IMR-90 (cell line): ENCODE measurements around the gene ZNF862. TPM values are rescaled to one million over a fixed set of nuclear protein-coding genes. Genes with fewer than 3 reads are reported as not detected.

Experiments
- ATAC-seq: fragments of 200-7000 bp; cut with Tn5 transposase; 2 replicates; pipeline ENCODE4 v1.9.1; 2020; ENCODE audit warnings: low read depth, mild to moderate bottlenecking, moderate library complexity
- BruUV-seq: library from RNA; stranded (reverse); fragments of 400-500 nt; replicated peaks from 2 replicates; lab custom pipeline; 2021; lab: Mats Ljungman, UMichigan
- CTCF ChIA-PET: fragments of 300-600 bp; formaldehyde crosslinking; extraction: SDS; loops from one replicate; lab custom pipeline; 2021; ENCODE audit warnings: antibody characterized with exemption; lab: Yijun Ruan, JAX
- POLR2A ChIA-PET: fragments of 300-600 bp; sonication (Branson Sonifier 250); formaldehyde crosslinking; loops from one replicate; lab custom pipeline; 2022; ENCODE audit warnings: antibody characterized with exemption; ENCODE audit not compliant: unreplicated experiment; lab: Charles Lee
- DNase-seq: peaks from one replicate; pipeline ENCODE4 v3.0.0; 2013
- H2AFZ ChIP-seq: replicated peaks from 2 replicates; pipeline ENCODE3; 2013; ENCODE audit warnings: low read length, mild to moderate bottlenecking; ENCODE audit not compliant: poor library complexity
- H2AK5ac ChIP-seq: 2 replicates; pipeline ENCODE4 v1.6.1; 2013; ENCODE audit warnings: low read depth, low read length, inconsistent platforms
- H2AK9ac ChIP-seq: replicated peaks from 2 replicates; pipeline ENCODE3; 2013; ENCODE audit warnings: mild to moderate bottlenecking, low read depth, low read length, moderate library complexity; ENCODE audit not compliant: poor library complexity
- H2BK120ac ChIP-seq: 2 replicates; pipeline ENCODE4 v1.6.1; 2013; ENCODE audit warnings: low read depth, low read length, inconsistent platforms
- H2BK15ac ChIP-seq: 3 replicates; pipeline ENCODE4 v1.6.1; 2013; ENCODE audit warnings: low read depth, low read length, inconsistent platforms
- H2BK20ac ChIP-seq: 2 replicates; pipeline ENCODE4 v1.6.1; 2013; ENCODE audit warnings: low read depth, mild to moderate bottlenecking, inconsistent platforms, low read length, moderate library complexity
- H2BK5ac ChIP-seq: 2 replicates; pipeline ENCODE4 v1.6.1; 2013; ENCODE audit warnings: mild to moderate bottlenecking, low read depth, low read length, inconsistent platforms; ENCODE audit not compliant: poor library complexity, severe bottlenecking
- H3K14ac ChIP-seq: replicated peaks from 2 replicates; pipeline ENCODE4 v1.6.1; 2013; ENCODE audit warnings: low read depth, low read length, inconsistent platforms
- H3K18ac ChIP-seq: 2 replicates; pipeline ENCODE4 v1.6.1; 2013; ENCODE audit warnings: low read depth, low read length, control low read depth
- H3K23ac ChIP-seq: 2 replicates; pipeline ENCODE4 v1.6.1; 2013; ENCODE audit warnings: low read depth, low read length, inconsistent platforms
- H3K27ac ChIP-seq: 2 replicates; pipeline ENCODE4 v1.5.1; 2013; ENCODE audit warnings: mild to moderate bottlenecking, control low read depth, low read length; ENCODE audit not compliant: insufficient read depth
- H3K27me3 ChIP-seq: 2 replicates; pipeline ENCODE4 v1.6.1; 2013; ENCODE audit warnings: low read length; ENCODE audit not compliant: control insufficient read depth, insufficient read depth
- H3K36me3 ChIP-seq: 2 replicates; pipeline ENCODE4 v1.6.1; 2013; ENCODE audit warnings: low read length, mixed read lengths; ENCODE audit not compliant: control insufficient read depth, insufficient read depth
- H3K4ac ChIP-seq: 2 replicates; pipeline ENCODE4 v1.6.1; 2013; ENCODE audit warnings: low read depth, low read length, inconsistent platforms
- H3K4me1 ChIP-seq: 2 replicates; pipeline ENCODE4 v1.6.1; 2013; ENCODE audit warnings: low read length, mixed read lengths; ENCODE audit not compliant: control insufficient read depth, insufficient read depth
- H3K4me2 ChIP-seq: 2 replicates; pipeline ENCODE4 v1.6.1; 2013; ENCODE audit warnings: low read depth, mild to moderate bottlenecking, control low read depth, low read length, moderate library complexity
- H3K4me3 ChIP-seq: 2 replicates; pipeline ENCODE4 v1.5.1; 2013; ENCODE audit warnings: low read depth, mild to moderate bottlenecking, control low read depth, low read length, moderate library complexity; ENCODE audit not compliant: insufficient read depth
- H3K56ac ChIP-seq: 2 replicates; pipeline ENCODE4 v1.6.1; 2013; ENCODE audit warnings: low read length, inconsistent platforms; ENCODE audit not compliant: insufficient read depth; ENCODE audit errors: extremely low read depth
- H3K79me1 ChIP-seq, 2 experiments: 2 replicates each; pipeline ENCODE4 v1.6.1; 2013; ENCODE audit warnings: low read length in 2 of 2, inconsistent platforms in 1 of 2, low read depth in 1 of 2
- H3K9ac ChIP-seq: 2 replicates; pipeline ENCODE4 v1.6.1; 2013; ENCODE audit warnings: low read depth, low read length, control low read depth
- H3K9me1 ChIP-seq: 2 replicates; pipeline ENCODE4 v1.6.1; 2013; ENCODE audit warnings: low read length, inconsistent platforms; ENCODE audit not compliant: insufficient read depth
- H3K9me3 ChIP-seq: 2 replicates; pipeline ENCODE4 v1.6.1; 2013; ENCODE audit warnings: low read length; ENCODE audit not compliant: control insufficient read depth, insufficient read depth
- H4K20me1 ChIP-seq: 2 replicates; pipeline ENCODE4 v1.6.1; 2013; ENCODE audit warnings: low read length, inconsistent platforms; ENCODE audit not compliant: insufficient read depth
- H4K5ac ChIP-seq: 2 replicates; pipeline ENCODE4 v1.6.1; 2013; ENCODE audit warnings: mild to moderate bottlenecking, low read depth, low read length, control low read depth
- H4K8ac ChIP-seq, 2 experiments: 2 replicates each; pipeline ENCODE4 v1.6.1; 2013; ENCODE audit warnings: low read depth in 2 of 2, low read length in 2 of 2, control low read depth in 1 of 2, inconsistent platforms in 1 of 2
- H4K91ac ChIP-seq: 2 replicates; pipeline ENCODE4 v1.6.1; 2013; ENCODE audit warnings: low read depth, low read length, inconsistent platforms; ENCODE audit not compliant: insufficient read depth
- BHLHE40 ChIP-seq: fragments of 150-350 bp; IDR thresholded peaks from 2 replicates; pipeline ENCODE4 v1.6.1; 2016; ENCODE audit warnings: mild to moderate bottlenecking, low read depth, low read length
- FOS ChIP-seq: fragments of 150-350 bp; IDR thresholded peaks from 2 replicates; pipeline ENCODE4 v1.6.1; 2016; ENCODE audit warnings: low read depth, low read length
- NFE2L2 ChIP-seq: fragments of 150-350 bp; IDR thresholded peaks from 2 replicates; pipeline ENCODE4 v1.6.1; 2016; ENCODE audit warnings: low read depth, mild to moderate bottlenecking, low read length
- RAD21 ChIP-seq: IDR thresholded peaks from 2 replicates; pipeline ENCODE4 v1.6.1; 2012; ENCODE audit warnings: low read length, improper control_type of control experiment
- RCOR1 ChIP-seq: IDR thresholded peaks from 2 replicates; pipeline ENCODE4 v1.6.1; 2012; ENCODE audit warnings: mild to moderate bottlenecking, low read length, improper control_type of control experiment; ENCODE audit not compliant: insufficient replicate concordance
- WGBS, 2 experiments: methylation state at CpG; one replicate each; pipeline versions ENCODE4 v1.1.5 to v1.1.7; 2013; ENCODE audit warnings: missing lambda C conversion rate in 2 of 2; ENCODE audit not compliant: insufficient read length in 1 of 2; ENCODE audit errors: extremely low coverage in 2 of 2; 5-methylcytosine and 5-hydroxymethylcytosine counted together
- dilution Hi-C: fragments of 300-500 bp; cut with HindIII; formaldehyde crosslinking; loops from one replicate; pipeline ENCODE4 v1.14.3; 2018; ENCODE audit warnings: low sequenced_read_pairs; ENCODE audit not compliant: unreplicated experiment
- in situ Hi-C: fragments of 300-500 bp; cut with MboI; formaldehyde crosslinking; loops from 3 replicates; pipeline ENCODE4 v1.14.3; 2019; ENCODE audit warnings: low sequenced_read_pairs, inconsistent platforms, mixed read lengths
- intact Hi-C: fragments of 100-400 bp; cut with micrococcal nuclease; formaldehyde crosslinking; loops from 2 replicates; pipeline ENCODE4 v1.10.0; 2022
- polyA plus RNA-seq, 3 experiments: library from polyadenylated mRNA; depleted of rRNA; stranded (reverse); fragments of >200 nt; gene quantifications; 2 replicates each; pipeline ENCODE4 v1.2.3, GENCODE V29; 2012; ENCODE audit warnings: low replicate concordance in 1 of 3
- total RNA-seq: library from RNA; depleted of rRNA; stranded (reverse); fragments of >200 nt; gene quantifications from 2 replicates; pipeline ENCODE4 v1.2.3, GENCODE V29; 2012
- TF ChIP-seq, protein P1 (sequence below): fragments of 150-350 bp; IDR thresholded peaks from 2 replicates; pipeline ENCODE4 v1.6.1; 2017; ENCODE audit warnings: mild to moderate bottlenecking, antibody characterized with exemption, low read length, low read depth
- TF ChIP-seq, protein P2 (sequence below): conservative IDR thresholded peaks from 2 replicates; pipeline ENCODE4 v1.5.1; 2012; ENCODE audit warnings: mild to moderate bottlenecking, low read depth, low read length, improper control_type of control experiment

Gene ZNF862
- total and polyA plus RNA-seq, 2 of the 4 experiments (the other 2 are of a cell fraction) = 5.9 to 10.8 TPM

GRCh38 chr7:149851449-149851848 is 13.3 kb downstream of the ZNF862 start:
- H3K79me1 ChIP-seq = no peaks in the 10 kb centered on the region
- 86% methylated on average over 7 of the region's 9 CpGs; no CpG with 5 or more reads in 1 of the 2 experiments for whole genome bisulfite sequencing, 2 experiments
- CTCF ChIA-PET = interaction anchor here (0.7 kb wide), 1 partner anchor 16 kb away, joined by 3 read pairs; no protein-coding TSS in a partner anchor

More at GRCh38 chr7:149851449-149851848, 13.3 kb downstream of the ZNF862 start:
- POLR2A ChIA-PET = no interaction called here
- intact Hi-C loops (no loop called here), in situ Hi-C loops (loop anchor here (25.0 kb wide), 1 partner anchor 561 kb away; a partner anchor contains a TSS), dilution Hi-C loops (no loop called here)
- no peak overlapping the region for H4K5ac ChIP-seq
- no peaks in the 10 kb centered on the region for H3K27me3 ChIP-seq
- no peak overlapping the region for H4K91ac ChIP-seq
- BruUV-seq = no TSS peak
- H3K18ac ChIP-seq = no peak overlapping the region
- H2AFZ ChIP-seq = no peak overlapping the region
- H3K4me1 ChIP-seq = peaks cover 13% of the 10 kb centered on the region
- no peak overlapping the region for H3K14ac ChIP-seq
- H3K9ac ChIP-seq = no peak overlapping the region
- H2AK5ac ChIP-seq = no peak overlapping the region
- H3K23ac ChIP-seq = no peak overlapping the region
- peaks cover 16% of the 10 kb centered on the region for H3K36me3 ChIP-seq
- no peaks in the 10 kb centered on the region for H4K20me1 ChIP-seq
- H3K27ac ChIP-seq = no peak overlapping the region
- H2BK15ac ChIP-seq = no peak overlapping the region
- no peak overlapping the region for H2BK20ac ChIP-seq
- no peak overlapping the region for H2BK120ac ChIP-seq
- H3K9me3 ChIP-seq = no peaks in the 10 kb centered on the region
- H2AK9ac ChIP-seq = no peak overlapping the region
- H3K4ac ChIP-seq = no peak overlapping the region
- no peak overlapping the region for H3K4me3 ChIP-seq
- no peak overlapping the region for H3K4me2 ChIP-seq
- no peak for TF ChIP-seq BHLHE40
- TF ChIP-seq, protein P1, sequence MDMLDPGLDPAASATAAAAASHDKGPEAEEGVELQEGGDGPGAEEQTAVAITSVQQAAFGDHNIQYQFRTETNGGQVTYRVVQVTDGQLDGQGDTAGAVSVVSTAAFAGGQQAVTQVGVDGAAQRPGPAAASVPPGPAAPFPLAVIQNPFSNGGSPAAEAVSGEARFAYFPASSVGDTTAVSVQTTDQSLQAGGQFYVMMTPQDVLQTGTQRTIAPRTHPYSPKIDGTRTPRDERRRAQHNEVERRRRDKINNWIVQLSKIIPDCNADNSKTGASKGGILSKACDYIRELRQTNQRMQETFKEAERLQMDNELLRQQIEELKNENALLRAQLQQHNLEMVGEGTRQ = no peak
- TF ChIP-seq FOS = no peak
- no peak for TF ChIP-seq RCOR1
- TF ChIP-seq NFE2L2 = no peak
- TF ChIP-seq, protein P2, sequence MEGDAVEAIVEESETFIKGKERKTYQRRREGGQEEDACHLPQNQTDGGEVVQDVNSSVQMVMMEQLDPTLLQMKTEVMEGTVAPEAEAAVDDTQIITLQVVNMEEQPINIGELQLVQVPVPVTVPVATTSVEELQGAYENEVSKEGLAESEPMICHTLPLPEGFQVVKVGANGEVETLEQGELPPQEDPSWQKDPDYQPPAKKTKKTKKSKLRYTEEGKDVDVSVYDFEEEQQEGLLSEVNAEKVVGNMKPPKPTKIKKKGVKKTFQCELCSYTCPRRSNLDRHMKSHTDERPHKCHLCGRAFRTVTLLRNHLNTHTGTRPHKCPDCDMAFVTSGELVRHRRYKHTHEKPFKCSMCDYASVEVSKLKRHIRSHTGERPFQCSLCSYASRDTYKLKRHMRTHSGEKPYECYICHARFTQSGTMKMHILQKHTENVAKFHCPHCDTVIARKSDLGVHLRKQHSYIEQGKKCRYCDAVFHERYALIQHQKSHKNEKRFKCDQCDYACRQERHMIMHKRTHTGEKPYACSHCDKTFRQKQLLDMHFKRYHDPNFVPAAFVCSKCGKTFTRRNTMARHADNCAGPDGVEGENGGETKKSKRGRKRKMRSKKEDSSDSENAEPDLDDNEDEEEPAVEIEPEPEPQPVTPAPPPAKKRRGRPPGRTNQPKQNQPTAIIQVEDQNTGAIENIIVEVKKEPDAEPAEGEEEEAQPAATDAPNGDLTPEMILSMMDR = no peak
- no peak for TF ChIP-seq RAD21
- no peak for DNase-seq
- H3K9me1 ChIP-seq = peaks cover 11% of the 10 kb centered on the region
- no peak for ATAC-seq
- H4K8ac ChIP-seq = no peak overlapping the region
- H2BK5ac ChIP-seq = no peak overlapping the region
- no peak overlapping the region for H3K56ac ChIP-seq
